SK-N-SH (cell line): Measurements from ENCODE around the gene FRAS1.

Source experiments
- CTCF ChIP-seq: fragments of 200-600 bp; sonication (generic); IDR thresholded peaks from 2 replicates; pipeline ENCODE4 v1.6.1; 2017; ENCODE audit warnings: antibody characterized with exemption, mild to moderate bottlenecking, moderate library complexity
- EP300 ChIP-seq, 2 experiments: IDR thresholded peaks; 2 replicates each; pipeline versions ENCODE4 v1.4.0 to v1.6.1; 2012; ENCODE audit warnings: borderline replicate concordance in 1 of 2, low read depth in 1 of 2, low read length in 1 of 2
- EZH2phosphoT487 ChIP-seq: fragments of 200-600 bp; sonication (generic); IDR thresholded peaks from 2 replicates; pipeline ENCODE4 v1.6.1; 2017; ENCODE audit warnings: low read depth, mixed run types, mild to moderate bottlenecking, antibody characterized with exemption, moderate library complexity, borderline replicate concordance
- GABPA ChIP-seq: IDR thresholded peaks from 2 replicates; pipeline ENCODE4 v1.4.0; 2012; ENCODE audit warnings: low read depth, mild to moderate bottlenecking
- MAX ChIP-seq: IDR thresholded peaks from 2 replicates; pipeline ENCODE4 v1.4.0; 2012; ENCODE audit warnings: low read depth
- MXI1 ChIP-seq: IDR thresholded peaks from 2 replicates; pipeline ENCODE4 v1.6.1; 2012; ENCODE audit warnings: mild to moderate bottlenecking, low read depth, low read length, improper control_type of control experiment
- RXRA ChIP-seq: IDR thresholded peaks from 2 replicates; pipeline ENCODE4 v1.4.0; 2012; ENCODE audit warnings: low read depth, mild to moderate bottlenecking, borderline replicate concordance
- SMC3 ChIP-seq: IDR thresholded peaks from 2 replicates; pipeline ENCODE4 v1.6.1; 2012; ENCODE audit warnings: low read depth, low read length, improper control_type of control experiment
- TAF1 ChIP-seq: IDR thresholded peaks from 2 replicates; pipeline ENCODE4 v1.6.1; 2012; ENCODE audit warnings: low read depth, mild to moderate bottlenecking, low read length, moderate library complexity, borderline replicate concordance
- USF2 ChIP-seq: fragments of 150-350 bp; IDR thresholded peaks from 2 replicates; pipeline ENCODE4 v1.6.1; 2017; ENCODE audit warnings: antibody characterized with exemption, low read length, low read depth, borderline replicate concordance

- TF ChIP-seq USF2 (no peak), CTCF (no peak), EZH2phosphoT487 (no peak), MXI1 (no peak), RXRA (no peak), MAX (no peak), TAF1 (no peak), SMC3 (no peak), EP300 (IDR thresholded peaks at IDR 0.05; ENCODE audit: borderline replicate concordance in 1 of 2, low read depth in 1 of 2, low read length in 1 of 2) (no peak), GABPA (no peak)
Measured at GRCh38 chr4:78185117-78185516, 128.0 kb downstream of the FRAS1 start.
